Stimulated activated naive CD8-positive, alpha-beta T cell treated with anti-CD3 and anti-CD28 coated beads, Interleukin-15, amount 100 ng/mL, for 72 hours (primary cell): Measurements from ENCODE around the gene CHD5.
A peak's percentile ranks its signal among the peaks of the same experiment; 100 is the strongest.

Experiments
- ATAC-seq: fragments of 150-1000 bp; cut with Tn5 transposase; 2 replicates; pipeline ENCODE4 v1.10.0; 2021; ENCODE audit warnings: mild to moderate bottlenecking, moderate library complexity
- DNase-seq, 2 donors: peaks; one replicate each; pipeline ENCODE4 v3.0.0; 2021 to 2022
- H3K27ac Mint-ChIP-seq, 2 donors: one replicate each; pipeline ENCODE4 v1.8.0; 2022; ENCODE audit warnings: mild to moderate bottlenecking in 2 of 2, mixed read lengths in 2 of 2, moderate library complexity in 2 of 2
- H3K27me3 Mint-ChIP-seq: one replicate; pipeline ENCODE4 v1.8.0; 2022; ENCODE audit warnings: mixed read lengths
- H3K4me1 Mint-ChIP-seq: one replicate; pipeline ENCODE4 v1.8.0; 2022; ENCODE audit warnings: mild to moderate bottlenecking, mixed read lengths
- H3K4me3 Mint-ChIP-seq, 2 donors: one replicate each; pipeline ENCODE4 v1.8.0; 2022; ENCODE audit warnings: mild to moderate bottlenecking in 2 of 2, mixed read lengths in 2 of 2, moderate library complexity in 1 of 2
- H3K9me3 Mint-ChIP-seq, 2 donors: one replicate each; pipeline ENCODE4 v1.8.0; 2022; ENCODE audit warnings: mixed read lengths in 2 of 2

CHD5 gene

GRCh38 chr1:6142734-6143133 lies 37.4 kb downstream of the CHD5 start:
- Mint-ChIP-seq H3K4me3 (no peak overlapping the region), H3K27me3 (no peaks in the 10 kb centered on the region), H3K4me1 (no peaks in the 10 kb centered on the region), H3K27ac (no peak overlapping the region), H3K9me3 (no peaks in the 10 kb centered on the region)
- DNase-seq (no peak), ATAC-seq (no peak)

- Mint-ChIP-seq H3K27ac (no peak overlapping the region), H3K9me3 (no peaks in the 10 kb centered on the region), H3K4me3 (no peak overlapping the region), H3K4me1 (no peaks in the 10 kb centered on the region), H3K27me3 (no peaks in the 10 kb centered on the region)
- ATAC-seq (peak; percentile 3), DNase-seq (no peak)
These were observed 38.0 kb downstream of the CHD5 start for GRCh38 chr1:6142036-6142621.

GRCh38 chr1:6141592-6141991 lies 38.5 kb downstream of the CHD5 start:
- peak; percentile 89 for ATAC-seq
- H3K27ac Mint-ChIP-seq = no peak overlapping the region
- peak in 1 of 2 donors; percentile 58 for DNase-seq
- H3K9me3 Mint-ChIP-seq = no peaks in the 10 kb centered on the region
- H3K4me1 Mint-ChIP-seq = no peaks in the 10 kb centered on the region
- H3K27me3 Mint-ChIP-seq = no peaks in the 10 kb centered on the region
- no peak overlapping the region for H3K4me3 Mint-ChIP-seq

GRCh38 chr1:6140413-6140812 lies 39.7 kb downstream of the CHD5 start:
- no peaks in the 10 kb centered on the region for H3K27me3 Mint-ChIP-seq
- H3K9me3 Mint-ChIP-seq = no peaks in the 10 kb centered on the region
- no peak overlapping the region for H3K4me3 Mint-ChIP-seq
- no peak overlapping the region for H3K27ac Mint-ChIP-seq
- DNase-seq = no peak
- no peaks in the 10 kb centered on the region for H3K4me1 Mint-ChIP-seq
- ATAC-seq = no peak

GRCh38 chr1:6137758-6138157 lies 42.4 kb downstream of the CHD5 start:
- Mint-ChIP-seq H3K4me3 (no peak overlapping the region), H3K4me1 (no peaks in the 10 kb centered on the region), H3K9me3 (no peaks in the 10 kb centered on the region), H3K27ac (no peak overlapping the region), H3K27me3 (no peaks in the 10 kb centered on the region)
- DNase-seq = no peak
- no peak for ATAC-seq

GRCh38 chr1:6136516-6137220 lies 43.5 kb downstream of the CHD5 start:
- no peak overlapping the region for H3K4me3 Mint-ChIP-seq

GRCh38 chr1:6134741-6135510 lies 45.2 kb downstream of the CHD5 start:
- no peaks in the 10 kb centered on the region for H3K4me1 Mint-ChIP-seq
- no peak for DNase-seq
- peaks cover 0 to 10% of the 10 kb centered on the region in 2 donors for H3K9me3 Mint-ChIP-seq
- no peak for ATAC-seq
- H3K27ac Mint-ChIP-seq = no peak overlapping the region
- H3K4me3 Mint-ChIP-seq = no peak overlapping the region
- H3K27me3 Mint-ChIP-seq = no peaks in the 10 kb centered on the region

More at GRCh38 chr1:6136516-6137220, 43.5 kb downstream of the CHD5 start:
- Mint-ChIP-seq H3K4me1 (no peaks in the 10 kb centered on the region), H3K27me3 (no peaks in the 10 kb centered on the region), H3K9me3 (peaks cover 0 to 8% of the 10 kb centered on the region in 2 donors), H3K27ac (no peak overlapping the region)
- ATAC-seq (no peak), DNase-seq (no peak)

- H3K27me3 Mint-ChIP-seq = no peaks in the 10 kb centered on the region
- no peaks in the 10 kb centered on the region for H3K4me1 Mint-ChIP-seq
- ATAC-seq (no peak), DNase-seq (no peak)
- H3K9me3 Mint-ChIP-seq = peaks cover 0 to 10% of the 10 kb centered on the region in 2 donors
- no peak overlapping the region for H3K27ac Mint-ChIP-seq
- H3K4me3 Mint-ChIP-seq = no peak overlapping the region
These were observed 45.9 kb downstream of the CHD5 start for GRCh38 chr1:6134206-6134605.

GRCh38 chr1:6133146-6133895 lies 46.8 kb downstream of the CHD5 start:
- no peak for DNase-seq
- ATAC-seq = no peak
- Mint-ChIP-seq H3K27me3 (no peaks in the 10 kb centered on the region), H3K9me3 (peaks cover 0 to 10% of the 10 kb centered on the region in 2 donors), H3K4me1 (no peaks in the 10 kb centered on the region), H3K4me3 (no peak overlapping the region), H3K27ac (no peak overlapping the region)

- no peak overlapping the region for H3K27ac Mint-ChIP-seq
- DNase-seq = no peak
- peaks cover 0 to 10% of the 10 kb centered on the region in 2 donors for H3K9me3 Mint-ChIP-seq
- no peak for ATAC-seq
- H3K27me3 Mint-ChIP-seq = peaks cover 8% of the 10 kb centered on the region
- H3K4me3 Mint-ChIP-seq = no peak overlapping the region
- peaks cover 5% of the 10 kb centered on the region for H3K4me1 Mint-ChIP-seq
These were observed 48.6 kb downstream of the CHD5 start for GRCh38 chr1:6131561-6131960.

- no peak overlapping the region for H3K27ac Mint-ChIP-seq
- no peak for DNase-seq
- H3K4me3 Mint-ChIP-seq = no peak overlapping the region
- H3K4me1 Mint-ChIP-seq = peaks cover 6% of the 10 kb centered on the region
- H3K27me3 Mint-ChIP-seq = peaks cover 17% of the 10 kb centered on the region
- ATAC-seq = no peak
- peaks cover 0 to 10% of the 10 kb centered on the region in 2 donors for H3K9me3 Mint-ChIP-seq
These were observed 49.5 kb downstream of the CHD5 start for GRCh38 chr1:6130596-6130995.

GRCh38 chr1:6130036-6130435 lies 50.1 kb downstream of the CHD5 start:
- DNase-seq = no peak
- H3K27me3 Mint-ChIP-seq = peaks cover 23% of the 10 kb centered on the region
- peaks cover 0 to 10% of the 10 kb centered on the region in 2 donors for H3K9me3 Mint-ChIP-seq
- peaks cover 6% of the 10 kb centered on the region for H3K4me1 Mint-ChIP-seq
- no peak overlapping the region for H3K27ac Mint-ChIP-seq
- no peak overlapping the region for H3K4me3 Mint-ChIP-seq
- no peak for ATAC-seq

GRCh38 chr1:6129313-6129712 lies 50.8 kb downstream of the CHD5 start:
- no peak for DNase-seq
- Mint-ChIP-seq H3K9me3 (peaks cover 0 to 10% of the 10 kb centered on the region in 2 donors), H3K27ac (no peak overlapping the region), H3K4me1 (peaks cover 6% of the 10 kb centered on the region), H3K27me3 (peaks cover 27% of the 10 kb centered on the region), H3K4me3 (no peak overlapping the region)
- ATAC-seq = no peak

GRCh38 chr1:6128276-6129081 lies 51.6 kb downstream of the CHD5 start:
- H3K4me1 Mint-ChIP-seq = peaks cover 6% of the 10 kb centered on the region
- no peak overlapping the region for H3K27ac Mint-ChIP-seq
- no peak overlapping the region for H3K4me3 Mint-ChIP-seq
- ATAC-seq (no peak), DNase-seq (no peak)
- peaks cover 0 to 10% of the 10 kb centered on the region in 2 donors for H3K9me3 Mint-ChIP-seq
- H3K27me3 Mint-ChIP-seq = peaks cover 27% of the 10 kb centered on the region
